WERI-Rb-1 (cell line): Measurements from ENCODE around the gene AKR1C1.
"Not testable (repeated sequence)": the region's sequence is repeated elsewhere in the genome, so short reads cannot be mapped to it uniquely, and the experiment has no call there.

Source experiments
- DNase-seq: peaks from one replicate; pipeline ENCODE4 v3.0.0-alpha.2; 2020
- H3K27ac ChIP-seq: fragments of 250-450 bp; sonication (Bioruptor Pico); 2 replicates; pipeline ENCODE4 v1.5.1; 2020; ENCODE audit warnings: mild to moderate bottlenecking, moderate library complexity
- H3K27me3 ChIP-seq: fragments of 250-450 bp; sonication (Bioruptor Pico); 2 replicates; pipeline ENCODE4 v1.5.1; 2021; ENCODE audit warnings: mild to moderate bottlenecking, low read depth, moderate library complexity; ENCODE audit not compliant: insufficient read depth, severe bottlenecking
- H3K36me3 ChIP-seq: fragments of 250-450 bp; sonication (Bioruptor Pico); 2 replicates; pipeline ENCODE4 v1.5.1; 2020; ENCODE audit warnings: mild to moderate bottlenecking, moderate library complexity
- H3K4me3 ChIP-seq: 2 replicates; pipeline ENCODE4 v1.5.1; 2011; ENCODE audit warnings: low read depth, mild to moderate bottlenecking, control low read depth, low read length
- H3K9me3 ChIP-seq: fragments of 250-450 bp; sonication (Bioruptor Pico); 2 replicates; pipeline ENCODE4 v1.5.1; 2021; ENCODE audit warnings: mild to moderate bottlenecking, moderate library complexity; ENCODE audit not compliant: severe bottlenecking
- CTCF ChIP-seq: IDR thresholded peaks from 2 replicates; pipeline ENCODE4 v1.5.1; 2011; ENCODE audit warnings: low read depth, mild to moderate bottlenecking, control low read depth, inconsistent platforms, low read length

The AKR1C1 gene

GRCh38 chr10:4990217-4990616 lies 27.0 kb downstream of the AKR1C1 start:
- TF ChIP-seq CTCF = no peak
- H3K27ac ChIP-seq = no peak overlapping the region
- H3K36me3 ChIP-seq = no peaks in the 10 kb centered on the region

DNA sequence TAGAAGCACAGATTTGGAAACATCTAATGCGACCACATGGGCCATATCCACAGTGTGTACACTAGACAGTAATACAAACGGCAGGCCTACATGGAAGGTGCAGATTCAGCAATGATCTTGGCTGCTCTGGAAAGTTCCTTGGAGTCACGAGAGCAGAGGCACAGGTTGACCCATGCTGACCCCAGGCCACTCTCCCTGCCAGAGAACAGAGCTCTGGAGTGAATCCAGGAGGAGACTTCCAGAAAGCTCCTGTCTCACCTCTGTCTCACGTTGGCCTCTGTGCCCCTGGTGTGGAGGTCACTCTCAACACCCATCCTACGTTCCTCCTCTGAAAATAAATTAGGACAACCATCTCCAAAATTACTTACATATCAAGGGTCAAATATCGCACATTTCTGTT lies 28.2 kb downstream of the AKR1C1 start:
- H3K27me3 ChIP-seq, H3K4me3 ChIP-seq, H3K9me3 ChIP-seq, H3K36me3 ChIP-seq, H3K27ac ChIP-seq, DNase-seq: not testable (repeated sequence)

More at GRCh38 chr10:4990217-4990616, 27.0 kb downstream of the AKR1C1 start:
- H3K4me3 ChIP-seq = no peak overlapping the region
- DNase-seq = no peak
- peaks cover 2% of the 10 kb centered on the region for H3K27me3 ChIP-seq
- H3K9me3 ChIP-seq = no peaks in the 10 kb centered on the region

DNA sequence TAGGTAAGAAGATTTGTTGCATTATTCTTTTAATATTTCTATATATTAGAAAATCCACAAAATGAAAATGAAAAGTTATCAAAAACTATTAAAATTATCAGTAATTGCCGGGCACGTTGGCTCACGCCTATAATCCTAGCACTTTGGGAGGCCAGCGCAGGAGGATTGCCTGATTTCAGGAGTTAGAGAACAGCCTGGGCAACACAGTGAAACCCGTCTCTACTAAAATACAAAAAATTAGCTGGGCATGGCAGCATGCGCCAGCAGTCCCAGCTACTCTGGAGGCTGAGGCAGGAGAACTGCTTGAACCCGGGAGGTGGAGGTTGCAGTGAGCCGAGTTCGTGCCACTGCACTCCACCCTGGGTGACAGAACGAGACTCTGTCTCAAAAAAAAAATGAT lies 29.3 kb downstream of the AKR1C1 start:
- H3K9me3 ChIP-seq, H3K27me3 ChIP-seq, H3K36me3 ChIP-seq, DNase-seq, H3K27ac ChIP-seq, H3K4me3 ChIP-seq: not testable (repeated sequence)

DNA sequence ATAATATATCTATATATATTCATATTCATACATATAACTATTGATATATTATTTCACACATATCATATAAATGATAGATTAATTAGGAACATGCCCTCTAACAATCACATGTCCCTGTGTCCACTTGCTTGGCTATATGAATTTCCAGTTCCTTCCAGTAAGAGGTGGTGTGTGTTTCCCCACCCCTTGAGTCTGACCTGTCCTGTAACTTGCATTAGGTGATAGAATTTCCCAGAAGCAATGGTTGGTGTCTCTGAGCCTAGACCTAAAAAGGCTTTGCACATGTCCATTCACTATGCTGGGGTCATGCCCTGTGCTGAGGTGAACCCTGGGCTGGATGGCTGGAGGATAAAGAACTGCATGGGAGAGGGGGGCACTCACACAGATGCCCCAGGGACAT lies 31.0 kb downstream of the AKR1C1 start:
- DNase-seq, H3K27me3 ChIP-seq, H3K9me3 ChIP-seq, H3K36me3 ChIP-seq, H3K27ac ChIP-seq, H3K4me3 ChIP-seq: not testable (repeated sequence)

DNA sequence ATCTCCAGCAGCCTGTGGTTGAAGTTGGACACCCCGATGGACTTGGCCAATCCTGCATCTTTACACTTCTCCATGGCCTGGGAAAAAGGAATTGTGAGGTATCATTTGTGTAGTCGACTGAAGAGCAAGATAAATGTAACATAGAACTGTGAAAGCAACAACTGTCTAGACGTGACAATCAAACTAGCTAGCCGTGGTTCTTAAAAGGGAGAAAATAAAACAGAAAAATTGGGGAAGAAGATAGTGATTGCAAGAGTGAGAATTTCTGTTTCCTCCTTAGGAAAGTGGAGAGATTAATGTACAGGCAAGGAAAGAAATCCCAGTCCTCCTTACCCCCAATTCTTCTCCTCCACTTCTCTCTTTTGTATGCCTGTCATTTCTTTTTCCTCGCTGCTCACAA lies 35.5 kb downstream of the AKR1C1 start:
- no peak for TF ChIP-seq CTCF
- Histone ChIP-seq H3K36me3 (no peaks in the 10 kb centered on the region), H3K27me3 (no peaks in the 10 kb centered on the region), H3K9me3 (no peaks in the 10 kb centered on the region), H3K27ac (no peak overlapping the region), H3K4me3 (no peak overlapping the region)
- DNase-seq = no peak

- no peaks in the 10 kb centered on the region for H3K27me3 ChIP-seq
- H3K27ac ChIP-seq = no peak overlapping the region
- no peak for TF ChIP-seq CTCF
- no peaks in the 10 kb centered on the region for H3K9me3 ChIP-seq
- DNase-seq = no peak
- no peak overlapping the region for H3K4me3 ChIP-seq
- no peaks in the 10 kb centered on the region for H3K36me3 ChIP-seq
Observed at GRCh38 chr10:5002013-5002727, 39.0 kb downstream of the AKR1C1 start.

- H3K36me3 ChIP-seq, H3K27me3 ChIP-seq, DNase-seq, H3K9me3 ChIP-seq, H3K27ac ChIP-seq, H3K4me3 ChIP-seq: not testable (repeated sequence)
Observed at GRCh38 chr10:5003127-5004029, 40.2 kb downstream of the AKR1C1 start, which contains the start of gene AKR1C2. Gene AKR1C2, minus strand, starts transcription at chr10:5003857. Its CDS starts 22 bp downstream, at chr10:5003835.

DNA sequence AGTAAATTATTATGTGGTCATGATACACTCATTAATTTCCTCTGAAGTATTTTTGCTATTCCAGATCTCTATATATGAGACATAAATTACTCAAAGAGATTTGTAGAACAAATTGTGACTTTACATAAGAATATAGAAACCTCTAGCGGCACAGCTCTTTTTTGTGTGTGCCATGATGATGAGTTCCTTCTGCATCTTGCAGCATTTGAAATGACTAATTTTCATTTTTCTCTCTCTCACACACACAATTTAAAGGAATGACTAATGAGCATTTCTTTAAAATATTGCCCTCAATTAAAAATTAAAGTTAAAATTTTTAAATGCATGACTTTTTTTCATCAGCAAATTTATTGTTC lies 40.8 kb downstream of the AKR1C1 start:
- not testable (repeated sequence) for DNase-seq, H3K36me3 ChIP-seq, H3K4me3 ChIP-seq, H3K27ac ChIP-seq, H3K27me3 ChIP-seq, H3K9me3 ChIP-seq

DNA sequence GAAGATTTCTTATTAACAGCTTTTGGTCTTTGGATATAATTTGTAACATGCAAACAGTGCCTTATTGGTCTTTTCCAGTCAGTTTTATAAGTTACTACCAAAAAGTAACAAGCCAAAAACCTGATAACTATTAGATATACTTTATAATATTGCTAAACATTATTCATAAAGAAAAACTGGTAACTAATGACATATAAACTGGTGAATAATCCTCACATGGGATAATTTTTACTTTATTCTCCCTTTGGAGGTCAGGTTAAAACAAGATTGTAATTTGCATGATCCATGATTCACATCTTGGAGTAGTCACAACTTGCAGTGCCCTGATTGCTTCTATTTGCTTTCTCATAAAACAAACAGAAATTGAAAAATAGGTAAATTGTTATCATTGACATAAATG lies 41.3 kb downstream of the AKR1C1 start:
- not testable (repeated sequence) for H3K9me3 ChIP-seq, H3K36me3 ChIP-seq, H3K4me3 ChIP-seq, DNase-seq, H3K27me3 ChIP-seq, H3K27ac ChIP-seq

GRCh38 chr10:5008857-5009548 lies 45.8 kb downstream of the AKR1C1 start:
- H3K27me3 ChIP-seq, DNase-seq, H3K36me3 ChIP-seq, H3K9me3 ChIP-seq, H3K4me3 ChIP-seq, H3K27ac ChIP-seq: not testable (repeated sequence)

- not testable (repeated sequence) for DNase-seq, H3K27ac ChIP-seq, H3K36me3 ChIP-seq, H3K9me3 ChIP-seq, H3K4me3 ChIP-seq, H3K27me3 ChIP-seq
Observed at GRCh38 chr10:5010043-5010442, 46.8 kb downstream of the AKR1C1 start.
